Type B pancreatic cell (in vitro differentiated cells): ENCODE data around the gene FZD7. TPM values are rescaled to one million over a fixed set of nuclear protein-coding genes. Genes with fewer than 3 reads are reported as not detected.

Experiments
- DNase-seq: peaks from one replicate; pipeline ENCODE4 v3.0.0; 2021; ENCODE audit warnings: mixed read lengths; ENCODE audit not compliant: unreplicated experiment; ENCODE audit errors: extremely low spot score
- H3K27ac Mint-ChIP-seq: 2 replicates; pipeline ENCODE4 v1.8.0; 2021; ENCODE audit warnings: mild to moderate bottlenecking, mixed read lengths
- H3K27me3 Mint-ChIP-seq: 2 replicates; pipeline ENCODE4 v1.8.0; 2021; ENCODE audit warnings: mixed read lengths
- H3K36me3 Mint-ChIP-seq: 2 replicates; pipeline ENCODE4 v1.8.0; 2021; ENCODE audit warnings: mixed read lengths
- H3K4me1 Mint-ChIP-seq: one replicate; pipeline ENCODE4 v1.8.0; 2021; ENCODE audit warnings: mixed read lengths; ENCODE audit not compliant: unreplicated experiment
- H3K4me3 Mint-ChIP-seq: 2 replicates; pipeline ENCODE4 v1.8.0; 2021; ENCODE audit warnings: mild to moderate bottlenecking, mixed read lengths
- H3K9me3 Mint-ChIP-seq: 2 replicates; pipeline ENCODE4 v1.8.0; 2021; ENCODE audit warnings: mixed read lengths
- CTCF ChIP-seq: fragments of 200-600 bp; sonication (generic); conservative IDR thresholded peaks from 2 replicates; pipeline ENCODE4 v1.5.0; 2021; ENCODE audit warnings: antibody characterized with exemption, mild to moderate bottlenecking
- total RNA-seq: library from RNA; stranded (reverse); gene quantifications from 2 replicates; pipeline ENCODE4 v1.2.1, GENCODE V29; 2021; ENCODE audit warnings: low replicate concordance

FZD7 gene
- total RNA-seq, 1 donor from 2014 or later, result 68.6 TPM

- H3K36me3 Mint-ChIP-seq, result no peaks in the 10 kb centered on the region
- H3K4me1 Mint-ChIP-seq, result peaks cover 16% of the 10 kb centered on the region
- H3K27me3 Mint-ChIP-seq, result peaks cover 3% of the 10 kb centered on the region
- TF ChIP-seq CTCF, result no peak
- DNase-seq, result no peak
- H3K4me3 Mint-ChIP-seq, result peak overlapping the region; percentile 8
- peak overlapping the region; percentile 8 for H3K27ac Mint-ChIP-seq
- no peaks in the 10 kb centered on the region for H3K9me3 Mint-ChIP-seq
Observed at GRCh38 chr2:202014318-202014717, 19.3 kb upstream of the FZD7 start.

DNA sequence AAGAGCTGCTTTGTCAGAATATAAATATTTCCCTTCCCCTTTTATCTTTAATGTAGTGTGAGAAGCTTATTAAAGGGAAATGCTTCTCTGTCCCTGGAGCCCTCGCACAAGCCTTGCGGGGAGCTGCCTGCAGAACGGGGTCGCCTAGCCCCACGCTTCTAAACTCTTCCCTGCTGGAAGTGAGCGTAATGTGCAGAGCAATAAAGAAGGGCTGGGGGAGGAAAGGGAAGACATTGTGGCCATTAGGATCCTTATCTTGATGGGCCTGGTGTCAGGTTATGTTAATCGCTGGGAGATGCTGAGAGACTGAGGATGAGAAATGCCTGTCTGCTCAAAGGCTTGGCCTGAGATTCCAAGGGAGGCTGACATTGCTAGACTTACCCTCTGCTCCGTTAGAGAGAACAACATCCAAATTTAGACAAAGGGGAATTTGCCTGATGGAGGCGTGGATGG, 18.9 kb upstream of the FZD7 start:
- no peak for DNase-seq
- H3K4me3 Mint-ChIP-seq, result peak overlapping the region; percentile 24
- peak overlapping the region; percentile 8 for H3K27ac Mint-ChIP-seq
- H3K36me3 Mint-ChIP-seq, result no peaks in the 10 kb centered on the region
- no peak for TF ChIP-seq CTCF
- no peaks in the 10 kb centered on the region for H3K9me3 Mint-ChIP-seq
- H3K4me1 Mint-ChIP-seq, result peaks cover 16% of the 10 kb centered on the region
- H3K27me3 Mint-ChIP-seq, result peaks cover 3% of the 10 kb centered on the region

DNA sequence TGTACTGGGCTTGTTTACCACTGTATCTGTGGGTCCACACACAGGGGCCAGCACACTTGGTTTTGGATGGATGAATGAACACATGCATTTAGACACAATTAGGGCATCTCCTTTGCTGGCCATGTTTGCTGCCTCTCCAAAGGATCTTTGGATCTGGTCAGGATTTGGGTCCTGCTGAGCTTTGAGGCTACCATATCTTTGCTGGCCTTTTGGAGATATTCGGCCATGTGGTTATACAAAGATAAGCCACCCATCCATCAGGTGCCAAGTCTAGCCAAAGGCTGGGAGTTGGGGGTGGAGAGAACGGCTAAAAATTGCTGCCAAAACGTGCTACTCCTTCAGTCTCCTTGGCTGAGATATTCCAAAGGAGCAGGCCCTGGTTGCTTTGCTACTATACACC, 18.2 kb upstream of the FZD7 start:
- Mint-ChIP-seq H3K27me3 (peaks cover 3% of the 10 kb centered on the region), H3K9me3 (no peaks in the 10 kb centered on the region), H3K27ac (no peak overlapping the region), H3K4me1 (peaks cover 19% of the 10 kb centered on the region), H3K4me3 (no peak overlapping the region), H3K36me3 (no peaks in the 10 kb centered on the region)
- no peak for DNase-seq
- TF ChIP-seq CTCF, result no peak

DNA sequence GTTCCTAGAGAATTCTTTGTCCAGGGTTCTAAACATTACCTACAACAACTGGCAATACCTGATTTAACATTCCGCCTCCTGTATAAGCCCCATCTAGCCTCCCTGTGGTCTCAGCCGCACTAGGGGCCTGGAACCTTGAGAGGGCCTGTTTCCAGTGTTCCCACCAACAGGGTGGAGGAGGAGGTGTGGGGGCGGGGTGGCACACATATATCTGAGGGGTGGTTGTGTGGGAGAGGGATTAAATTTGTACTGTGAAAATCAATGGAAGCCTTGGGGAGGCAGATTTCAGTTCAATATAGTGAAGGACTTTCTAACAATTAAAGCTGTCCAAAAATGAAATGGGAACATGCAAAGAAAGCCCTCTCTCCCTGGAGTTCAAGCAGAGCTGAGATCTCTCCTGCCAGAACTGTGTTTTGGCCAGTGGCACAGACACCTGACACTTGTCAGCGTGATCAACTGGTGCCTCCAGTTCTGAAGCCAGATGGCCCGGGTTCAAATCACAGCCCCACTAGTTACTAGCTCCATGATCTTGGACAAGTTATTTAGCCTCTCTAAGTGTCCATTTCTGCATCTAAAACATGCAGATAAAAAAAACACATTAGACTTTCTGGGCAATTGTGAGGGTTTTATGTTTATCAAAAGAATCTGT, 17.0 kb upstream of the FZD7 start:
- TF ChIP-seq CTCF, result no peak
- Mint-ChIP-seq H3K4me3 (no peak overlapping the region), H3K36me3 (no peaks in the 10 kb centered on the region), H3K27ac (no peak overlapping the region), H3K9me3 (no peaks in the 10 kb centered on the region), H3K27me3 (peaks cover 3% of the 10 kb centered on the region), H3K4me1 (peaks cover 19% of the 10 kb centered on the region)
- DNase-seq, result no peak

GRCh38 chr2:202017940-202018339, 15.7 kb upstream of the FZD7 start:
- DNase-seq, result no peak
- no peaks in the 10 kb centered on the region for H3K9me3 Mint-ChIP-seq
- no peaks in the 10 kb centered on the region for H3K27me3 Mint-ChIP-seq
- no peak overlapping the region for H3K4me3 Mint-ChIP-seq
- no peak overlapping the region for H3K27ac Mint-ChIP-seq
- no peak for TF ChIP-seq CTCF
- H3K4me1 Mint-ChIP-seq, result peaks cover 20% of the 10 kb centered on the region
- H3K36me3 Mint-ChIP-seq, result no peaks in the 10 kb centered on the region

GRCh38 chr2:202018950-202019349, 14.7 kb upstream of the FZD7 start:
- no peak for DNase-seq
- H3K4me3 Mint-ChIP-seq, result no peak overlapping the region
- no peaks in the 10 kb centered on the region for H3K9me3 Mint-ChIP-seq
- H3K36me3 Mint-ChIP-seq, result no peaks in the 10 kb centered on the region
- H3K27ac Mint-ChIP-seq, result no peak overlapping the region
- H3K4me1 Mint-ChIP-seq, result peaks cover 29% of the 10 kb centered on the region
- no peak for TF ChIP-seq CTCF
- H3K27me3 Mint-ChIP-seq, result no peaks in the 10 kb centered on the region
